Immature natural killer cell (primary cell): ENCODE results near the gene MTCH1. TPM values are rescaled to one million over a fixed set of nuclear protein-coding genes. Genes with fewer than 3 reads are reported as not detected.
"Not testable (repeated sequence)": the region's sequence is repeated elsewhere in the genome, so short reads cannot be mapped to it uniquely, and the experiment has no call there.

Experiments used
- DNase-seq, 3 donors: peaks; one replicate each; pipeline ENCODE4 v3.0.0; 2022; ENCODE audit warnings: mixed read lengths in 1 of 3
- H3K27ac Mint-ChIP-seq, 6 donors: one replicate each; pipeline ENCODE4 v1.8.0; 2020; ENCODE audit warnings: mixed read lengths in 6 of 6, mild to moderate bottlenecking in 5 of 6, inconsistent platforms in 4 of 6, moderate library complexity in 3 of 6
- H3K27me3 Mint-ChIP-seq, 3 donors: one replicate each; pipeline ENCODE4 v1.8.0; 2020 to 2021; ENCODE audit warnings: low read depth in 3 of 3, mild to moderate bottlenecking in 3 of 3, mixed read lengths in 3 of 3, moderate library complexity in 3 of 3, inconsistent platforms in 1 of 3
- H3K36me3 Mint-ChIP-seq, 3 donors: one replicate each; pipeline ENCODE4 v1.8.0; 2020; ENCODE audit warnings: mixed read lengths in 3 of 3, inconsistent platforms in 2 of 3, mild to moderate bottlenecking in 2 of 3
- H3K4me1 Mint-ChIP-seq, 2 donors: one replicate each; pipeline ENCODE4 v1.8.0; 2020; ENCODE audit warnings: inconsistent platforms in 2 of 2, mild to moderate bottlenecking in 2 of 2, mixed read lengths in 2 of 2, moderate library complexity in 1 of 2
- H3K4me3 Mint-ChIP-seq, 5 donors: one replicate each; pipeline ENCODE4 v1.8.0; 2020; ENCODE audit warnings: mild to moderate bottlenecking in 5 of 5, mixed read lengths in 5 of 5, inconsistent platforms in 3 of 5, moderate library complexity in 3 of 5
- H3K9me3 Mint-ChIP-seq, 6 donors: one replicate each; pipeline ENCODE4 v1.8.0; 2020; ENCODE audit warnings: mild to moderate bottlenecking in 6 of 6, mixed read lengths in 6 of 6, inconsistent platforms in 4 of 6, moderate library complexity in 3 of 6
- polyA plus RNA-seq, 3 donors: library from polyadenylated mRNA; unstranded; fragments of 300-500 nt; fragmentation: Illumina TruSeq; gene quantifications; one replicate each; pipeline ENCODE4 v1.2.3, GENCODE V29; 2021

The MTCH1 gene
- polyA plus RNA-seq, 3 donors from 2014 or later, result 86.0 to 116 (median 94.7) TPM

DNA sequence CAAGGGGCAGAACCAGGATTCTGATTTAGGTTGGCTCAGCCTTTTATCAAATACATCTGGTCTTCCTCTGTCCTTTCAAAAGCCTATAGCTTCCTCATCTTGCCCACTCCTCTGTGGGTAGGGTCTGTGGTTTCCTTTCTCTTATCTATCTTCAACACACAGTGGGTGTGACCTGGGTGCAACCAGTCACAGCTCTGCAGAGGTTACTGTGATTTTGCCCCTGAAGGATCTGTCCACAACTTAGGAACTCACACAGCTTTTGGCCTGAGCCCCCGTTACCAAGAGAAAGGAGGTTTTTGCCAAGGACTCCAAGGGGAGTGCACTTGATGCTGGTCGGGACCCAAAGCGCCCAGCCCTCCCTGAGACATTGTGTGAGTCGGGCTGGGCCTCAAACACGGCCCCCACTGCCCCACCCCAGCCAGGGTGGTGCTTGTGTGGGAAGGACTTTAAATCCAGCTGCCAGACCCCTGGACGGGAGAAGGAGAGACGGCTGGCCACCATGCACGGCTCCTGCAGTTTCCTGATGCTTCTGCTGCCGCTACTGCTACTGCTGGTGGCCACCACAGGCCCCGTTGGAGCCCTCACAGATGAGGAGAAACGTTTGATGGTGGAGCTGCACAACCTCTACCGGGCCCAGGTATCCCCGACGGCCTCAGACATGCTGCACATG, 31.6 kb downstream of the MTCH1 start, which contains the start of gene PI16:
TSS of gene PI16 (plus strand) at position 477 of the 670 bp plus-strand sequence. CDS start at position 500, 23 bp downstream.
- peak; percentile 22 to 40 (median 22) for DNase-seq
- H3K4me1 Mint-ChIP-seq, result peaks cover 31 to 40% of the 10 kb centered on the region in 2 donors
- H3K27me3 Mint-ChIP-seq, result peaks cover 9 to 33% (median 18%) of the 10 kb centered on the region in 3 donors
- H3K36me3 Mint-ChIP-seq, result no peaks in the 10 kb centered on the region
- H3K27ac Mint-ChIP-seq, result no peak within 1 kb of the TSS
- H3K9me3 Mint-ChIP-seq, result no peaks in the 10 kb centered on the region
- peak within 1 kb of the TSS; percentile 57 to 76 (median 60) for H3K4me3 Mint-ChIP-seq

DNA sequence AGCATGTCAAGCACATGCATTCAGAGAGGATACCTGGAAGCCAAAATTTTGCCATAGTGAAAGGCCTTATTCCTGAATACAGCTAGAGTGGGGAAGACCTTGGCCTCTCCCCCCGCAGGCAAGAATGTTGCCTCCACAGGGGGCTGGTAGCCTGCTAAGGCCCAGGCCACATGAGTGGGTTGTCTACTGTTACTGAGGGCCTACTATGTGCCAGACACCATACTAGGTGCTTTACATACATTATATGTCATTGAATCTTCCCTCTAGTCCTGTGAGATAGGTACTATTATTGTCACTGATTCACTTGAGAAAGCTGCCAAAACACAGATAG, 32.1 kb downstream of the MTCH1 start:
- peak overlapping the region in 4 of 5 donors; percentile 57 to 76 (median 64) for H3K4me3 Mint-ChIP-seq
- peaks cover 31 to 40% of the 10 kb centered on the region in 2 donors for H3K4me1 Mint-ChIP-seq
- H3K9me3 Mint-ChIP-seq, result no peaks in the 10 kb centered on the region
- H3K27ac Mint-ChIP-seq, result no peak overlapping the region
- no peaks in the 10 kb centered on the region for H3K36me3 Mint-ChIP-seq
- DNase-seq, result no peak
- H3K27me3 Mint-ChIP-seq, result peaks cover 12 to 33% (median 18%) of the 10 kb centered on the region in 3 donors

DNA sequence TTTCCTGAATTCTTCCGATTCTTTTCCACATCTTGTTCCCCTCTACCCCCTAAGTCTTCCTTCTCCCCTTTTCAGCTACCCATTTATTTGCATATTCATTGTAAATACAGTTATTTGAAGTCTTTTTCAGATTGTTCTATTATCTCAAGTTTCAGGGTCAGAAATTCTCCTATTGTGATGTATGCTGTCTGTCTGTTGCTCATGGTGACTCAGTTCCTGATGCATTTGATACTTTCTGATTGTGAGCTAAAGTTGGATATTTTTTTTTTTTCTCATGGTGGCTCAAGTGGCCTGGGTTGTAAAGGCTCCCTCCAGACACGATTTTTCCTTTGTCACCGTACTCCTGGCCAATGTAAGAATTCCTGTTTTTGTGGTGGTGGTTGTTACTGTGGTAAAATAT, 36.4 kb downstream of the MTCH1 start:
- no peaks in the 10 kb centered on the region for H3K36me3 Mint-ChIP-seq
- DNase-seq, result no peak
- H3K27ac Mint-ChIP-seq, result no peak overlapping the region
- H3K4me1 Mint-ChIP-seq, result peaks cover 21 to 22% of the 10 kb centered on the region in 2 donors
- H3K9me3 Mint-ChIP-seq, result no peaks in the 10 kb centered on the region
- peaks cover 7 to 28% (median 14%) of the 10 kb centered on the region in 3 donors for H3K27me3 Mint-ChIP-seq
- no peak overlapping the region for H3K4me3 Mint-ChIP-seq

DNA sequence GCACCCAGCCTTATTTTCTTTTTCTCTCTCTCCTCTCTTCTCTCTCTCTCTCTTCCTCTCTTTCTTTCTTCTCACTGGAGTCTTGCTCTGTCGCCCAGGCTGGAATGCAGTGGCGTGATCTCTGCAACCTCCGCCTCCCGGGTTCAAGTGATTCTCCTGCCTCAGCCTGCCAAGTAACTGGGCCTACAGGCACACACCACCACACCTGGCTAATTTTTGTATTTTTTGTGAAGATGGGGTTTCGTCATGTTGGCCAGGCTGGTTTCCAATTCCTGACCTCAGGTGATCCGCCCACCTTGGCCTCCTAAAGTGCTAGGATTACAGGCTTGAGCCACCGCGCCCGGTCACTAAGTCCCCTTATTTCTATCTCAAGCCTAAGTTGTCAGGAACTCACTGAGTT, 36.9 kb downstream of the MTCH1 start:
- H3K4me3 Mint-ChIP-seq, H3K9me3 Mint-ChIP-seq, H3K36me3 Mint-ChIP-seq, H3K27ac Mint-ChIP-seq, DNase-seq: not testable (repeated sequence)
- Mint-ChIP-seq H3K27me3 (peaks cover 3 to 24% (median 14%) of the 10 kb centered on the region in 3 donors), H3K4me1 (peaks cover 15 to 16% of the 10 kb centered on the region in 2 donors)

DNA sequence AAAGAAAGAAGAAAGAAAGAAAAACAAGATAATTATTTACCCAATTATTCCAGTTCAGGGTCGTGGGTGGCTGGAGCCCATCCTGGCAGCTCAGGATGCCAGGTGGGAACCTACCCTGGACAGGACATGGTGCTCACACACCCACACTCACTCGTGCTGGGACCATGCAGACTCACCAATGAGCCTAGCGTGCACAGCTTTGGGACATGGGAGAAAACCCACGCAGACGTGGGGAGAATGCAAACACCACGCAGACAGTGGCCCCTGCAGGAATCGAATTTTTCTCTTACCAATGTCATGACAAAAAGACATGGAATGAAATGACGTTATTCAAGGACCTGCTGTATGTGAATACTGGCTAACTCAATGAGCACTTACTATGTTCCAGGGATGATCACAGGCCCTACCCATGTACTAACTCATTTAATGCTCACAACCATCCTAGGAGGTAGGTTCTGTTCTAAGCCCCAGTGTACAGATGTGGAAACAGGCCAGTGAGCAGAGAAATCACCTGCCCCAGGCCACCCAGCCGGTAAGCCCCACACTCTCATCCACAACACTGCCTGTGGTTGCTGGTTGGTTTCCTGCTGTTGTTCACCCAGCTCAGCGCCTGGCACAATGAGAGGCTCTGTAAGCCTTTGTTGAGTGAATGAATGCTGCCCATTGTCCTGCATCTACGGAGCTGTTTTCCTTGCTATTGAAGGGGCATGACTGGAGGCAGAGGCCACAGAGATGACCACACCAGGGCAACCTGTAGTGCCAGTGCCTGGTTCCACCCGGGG, 38.2 kb downstream of the MTCH1 start:
- no peak for DNase-seq
- H3K27me3 Mint-ChIP-seq, result peaks cover under 1 to 22% (median 11%) of the 10 kb centered on the region in 3 donors
- H3K27ac Mint-ChIP-seq, result no peak overlapping the region
- H3K4me3 Mint-ChIP-seq, result peak overlapping the region in 1 of 5 donors; percentile 6
- H3K4me1 Mint-ChIP-seq, result peaks cover 5 to 7% of the 10 kb centered on the region in 2 donors
- no peaks in the 10 kb centered on the region for H3K9me3 Mint-ChIP-seq
- no peaks in the 10 kb centered on the region for H3K36me3 Mint-ChIP-seq

DNA sequence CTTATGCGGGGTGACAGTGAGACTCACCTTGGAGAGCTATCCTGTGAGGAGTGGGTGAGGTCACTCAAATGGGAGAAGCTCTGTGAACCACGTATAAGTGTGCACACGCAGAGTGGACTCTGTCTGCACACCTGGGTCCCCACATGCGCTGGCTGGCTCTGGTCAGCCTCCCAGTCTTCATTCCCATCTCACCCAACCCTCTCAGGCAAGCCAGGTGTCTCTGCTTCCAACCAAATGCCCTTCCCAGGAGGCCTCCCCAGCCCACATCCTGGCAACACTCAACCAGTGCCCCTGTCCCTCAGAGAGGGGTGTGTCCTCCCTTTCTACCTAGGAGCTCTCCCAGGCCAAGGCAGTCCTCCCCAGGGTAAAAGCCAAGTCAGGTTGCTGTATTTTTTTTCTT, 39.5 kb downstream of the MTCH1 start:
- H3K9me3 Mint-ChIP-seq, result no peaks in the 10 kb centered on the region
- H3K27ac Mint-ChIP-seq, result no peak overlapping the region
- no peaks in the 10 kb centered on the region for H3K36me3 Mint-ChIP-seq
- no peak for DNase-seq
- peaks cover 5 to 6% of the 10 kb centered on the region in 2 donors for H3K4me1 Mint-ChIP-seq
- H3K27me3 Mint-ChIP-seq, result peaks cover 0 to 18% (median 10%) of the 10 kb centered on the region in 3 donors
- no peak overlapping the region for H3K4me3 Mint-ChIP-seq

DNA sequence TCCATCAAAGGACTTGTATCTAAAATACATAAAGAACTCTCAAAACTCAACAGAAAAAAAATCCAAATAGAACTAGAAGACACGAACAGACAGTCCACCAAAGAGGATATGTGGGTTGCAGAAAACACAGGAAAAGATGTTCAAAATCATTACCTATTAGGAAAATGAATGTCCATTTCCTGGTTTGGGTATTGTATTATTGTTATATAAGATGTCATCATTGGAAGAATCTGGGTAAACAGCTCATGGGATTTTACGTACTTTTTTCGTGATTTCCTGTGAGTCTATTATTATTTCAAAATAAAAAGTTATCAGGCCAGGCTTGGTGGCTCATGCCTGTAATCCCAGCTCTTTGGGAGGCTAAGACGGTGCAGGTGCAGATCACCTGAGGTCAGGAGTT, 40.7 kb downstream of the MTCH1 start:
- Mint-ChIP-seq H3K4me3 (no peak overlapping the region), H3K9me3 (peaks cover 0 to 1% (median 0%) of the 10 kb centered on the region in 6 donors), H3K4me1 (peaks cover 5 to 6% of the 10 kb centered on the region in 2 donors), H3K27ac (no peak overlapping the region), H3K27me3 (peaks cover 0 to 14% (median 10%) of the 10 kb centered on the region in 3 donors), H3K36me3 (peaks cover 0 to 3% (median 0%) of the 10 kb centered on the region in 3 donors)
- no peak for DNase-seq

DNA sequence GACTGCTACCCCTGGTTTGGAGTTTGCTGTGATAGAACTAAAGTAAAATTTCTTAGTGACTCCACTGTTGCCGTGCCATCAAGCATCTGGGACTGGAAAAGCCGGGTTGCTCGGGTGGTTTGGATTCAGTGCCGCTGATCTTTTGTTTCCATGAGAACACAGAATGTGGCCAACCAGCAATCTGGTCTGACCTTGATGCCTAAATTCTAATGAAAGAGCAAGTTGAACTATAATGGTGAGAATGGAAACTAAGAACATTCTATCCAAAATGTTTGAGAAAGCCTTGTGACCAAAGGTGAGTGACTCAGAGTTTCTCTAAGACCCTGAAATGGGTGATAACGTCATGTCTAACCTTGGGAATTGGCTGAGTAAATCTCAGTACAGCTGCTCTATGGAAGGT, 41.3 kb downstream of the MTCH1 start:
- H3K27ac Mint-ChIP-seq, result no peak overlapping the region
- H3K4me3 Mint-ChIP-seq, result no peak overlapping the region
- no peak for DNase-seq
- peaks cover 0 to 9% (median 0%) of the 10 kb centered on the region in 3 donors for H3K36me3 Mint-ChIP-seq
- H3K9me3 Mint-ChIP-seq, result peaks cover 0 to 2% (median 0%) of the 10 kb centered on the region in 6 donors
- peaks cover 5 to 6% of the 10 kb centered on the region in 2 donors for H3K4me1 Mint-ChIP-seq
- peaks cover 0 to 13% (median 7%) of the 10 kb centered on the region in 3 donors for H3K27me3 Mint-ChIP-seq

DNA sequence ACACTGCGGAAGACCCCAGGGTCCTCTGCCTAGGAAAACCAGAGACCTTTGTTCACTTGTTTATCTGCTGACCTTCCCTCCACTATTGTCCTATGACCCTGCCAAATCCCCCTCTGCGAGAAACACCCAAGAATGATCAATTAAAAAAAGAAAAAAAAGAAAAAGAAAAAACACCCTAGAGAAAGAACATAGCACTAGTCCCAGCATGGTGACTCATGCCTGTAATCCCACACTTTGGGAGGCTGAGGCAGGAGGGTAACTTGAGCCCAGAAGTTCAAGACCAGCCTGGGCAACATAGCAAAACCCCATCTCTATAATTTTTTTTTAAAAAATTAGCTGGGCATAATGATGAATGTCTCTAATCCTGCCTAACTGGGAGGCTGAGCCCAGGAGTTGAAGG, 43.7 kb downstream of the MTCH1 start:
- Mint-ChIP-seq H3K27me3 (peaks cover 0 to 13% (median 1%) of the 10 kb centered on the region in 3 donors), H3K36me3 (peaks cover 0 to 11% (median 0%) of the 10 kb centered on the region in 3 donors)
- H3K4me3 Mint-ChIP-seq, H3K27ac Mint-ChIP-seq, H3K4me1 Mint-ChIP-seq, H3K9me3 Mint-ChIP-seq, DNase-seq: not testable (repeated sequence)

DNA sequence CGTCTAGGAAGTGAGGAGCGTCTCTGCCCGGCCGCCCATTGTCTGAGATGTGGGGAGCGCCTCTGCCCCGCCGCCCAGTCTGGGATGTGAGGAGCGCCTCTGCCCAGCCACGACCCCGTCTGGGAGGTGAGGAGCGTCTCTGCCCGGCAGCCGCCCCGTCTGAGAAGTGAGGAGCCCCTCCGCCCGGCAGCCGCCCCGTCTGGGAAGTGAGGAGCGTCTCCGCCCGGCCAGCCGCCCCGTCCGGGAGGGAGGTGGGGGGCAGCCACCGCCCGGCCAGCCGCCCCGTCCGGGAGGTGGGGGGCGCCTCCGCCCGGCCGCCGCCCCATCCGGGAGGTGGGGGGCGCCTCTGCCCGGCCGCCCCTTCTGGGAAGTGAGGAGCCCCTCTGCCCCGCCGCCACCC, 44.4 kb downstream of the MTCH1 start:
- not testable (repeated sequence) for H3K4me3 Mint-ChIP-seq, H3K4me1 Mint-ChIP-seq, H3K9me3 Mint-ChIP-seq, DNase-seq, H3K27ac Mint-ChIP-seq
- peaks cover 0 to 13% (median 0%) of the 10 kb centered on the region in 3 donors for H3K36me3 Mint-ChIP-seq
- peaks cover 1 to 18% (median 2%) of the 10 kb centered on the region in 3 donors for H3K27me3 Mint-ChIP-seq

DNA sequence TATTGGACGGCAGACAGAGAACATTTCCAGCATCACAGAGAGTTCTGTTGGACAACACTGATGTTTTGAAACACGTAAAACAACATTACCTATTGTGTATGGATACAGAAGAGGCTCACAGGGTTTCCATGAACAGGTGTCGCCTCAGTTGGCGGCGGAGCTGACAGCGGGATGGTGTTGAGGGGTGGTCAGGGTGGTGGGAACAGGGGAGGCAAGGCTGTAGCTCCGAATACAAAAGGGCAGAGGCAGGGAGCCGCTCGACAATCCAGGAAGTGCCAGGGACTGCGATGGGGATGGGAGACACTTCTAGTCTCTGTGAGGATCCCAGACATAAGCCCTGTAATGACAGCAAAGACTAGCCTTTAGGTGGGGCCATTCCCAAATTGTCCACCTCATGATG, 46.0 kb downstream of the MTCH1 start:
- Mint-ChIP-seq H3K27ac (no peak overlapping the region), H3K4me3 (no peak overlapping the region), H3K9me3 (peaks cover 0 to 2% (median 0%) of the 10 kb centered on the region in 6 donors), H3K4me1 (no peaks in the 10 kb centered on the region), H3K36me3 (peaks cover 0 to 19% (median 0%) of the 10 kb centered on the region in 3 donors), H3K27me3 (peaks cover 0 to 18% (median 2%) of the 10 kb centered on the region in 3 donors)
- DNase-seq, result no peak

DNA sequence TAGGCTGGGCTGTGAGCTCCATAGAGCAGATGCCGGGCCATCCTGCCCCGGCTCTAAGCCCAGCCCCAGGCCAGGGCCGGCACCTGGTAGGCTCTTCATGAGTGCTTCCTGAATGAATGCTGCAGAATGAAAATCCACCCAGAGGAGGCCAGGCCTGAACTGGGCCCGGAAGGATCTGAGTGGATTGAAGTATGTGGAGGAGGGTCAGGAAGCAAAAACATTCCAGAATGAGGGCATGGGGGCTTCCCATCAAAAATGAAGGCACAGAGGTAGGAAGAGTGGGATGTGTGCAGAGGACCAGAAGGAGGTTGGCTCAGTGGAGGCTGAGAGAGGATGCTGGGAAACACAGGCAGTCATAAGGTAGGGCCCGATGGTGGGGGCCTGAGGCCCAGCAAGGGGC, 47.0 kb downstream of the MTCH1 start:
- not testable (repeated sequence) for H3K4me3 Mint-ChIP-seq, H3K4me1 Mint-ChIP-seq, H3K9me3 Mint-ChIP-seq, H3K27ac Mint-ChIP-seq, DNase-seq
- peaks cover 0 to 19% (median 0%) of the 10 kb centered on the region in 3 donors for H3K36me3 Mint-ChIP-seq
- peaks cover 0 to 18% (median 2%) of the 10 kb centered on the region in 3 donors for H3K27me3 Mint-ChIP-seq

DNA sequence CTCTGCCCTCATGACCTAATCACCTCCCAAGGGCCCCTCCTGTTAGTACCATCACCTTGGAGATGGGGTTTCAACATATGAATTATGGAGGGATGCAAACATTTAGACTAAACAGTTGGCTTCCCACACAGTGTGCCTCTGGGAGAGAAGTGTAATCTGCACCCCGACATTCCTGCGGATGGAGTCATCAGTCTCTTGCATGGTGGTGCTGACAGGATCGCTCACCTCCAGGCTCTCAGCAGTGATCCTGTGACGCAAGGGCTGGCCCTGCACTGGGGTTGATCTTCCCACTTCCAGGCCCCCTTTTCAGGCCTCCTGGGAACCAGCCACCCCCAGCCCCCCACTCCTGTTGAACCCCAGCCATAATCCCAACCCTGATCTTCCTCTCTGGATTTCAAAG, 47.5 kb downstream of the MTCH1 start:
- no peak for DNase-seq
- Mint-ChIP-seq H3K4me1 (no peaks in the 10 kb centered on the region), H3K27me3 (peaks cover 0 to 16% (median 2%) of the 10 kb centered on the region in 3 donors), H3K9me3 (peaks cover 0 to 2% (median 0%) of the 10 kb centered on the region in 6 donors), H3K4me3 (no peak overlapping the region), H3K27ac (no peak overlapping the region), H3K36me3 (peaks cover 0 to 19% (median 0%) of the 10 kb centered on the region in 3 donors)

DNA sequence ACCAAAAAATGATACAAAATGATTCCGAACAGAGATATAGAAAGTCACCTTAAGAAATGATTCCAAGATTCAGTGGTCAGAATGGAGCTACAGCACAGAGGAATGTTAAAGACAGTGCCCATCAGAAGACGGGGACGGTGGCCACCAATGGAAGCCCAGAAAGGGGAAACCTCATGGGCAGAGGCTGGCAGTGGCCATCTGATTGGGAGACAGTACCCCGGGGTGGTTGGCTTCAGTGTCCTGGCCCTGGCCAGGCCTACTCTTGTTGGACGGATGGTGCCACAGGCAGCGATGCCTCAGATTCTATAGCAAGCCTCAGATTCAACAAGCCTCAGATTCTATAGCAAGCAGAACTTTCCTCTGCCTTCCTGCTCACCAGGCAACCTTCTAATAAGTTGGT, 48.1 kb downstream of the MTCH1 start:
- H3K36me3 Mint-ChIP-seq, result peaks cover 0 to 19% (median 0%) of the 10 kb centered on the region in 3 donors
- H3K27ac Mint-ChIP-seq, result no peak overlapping the region
- H3K27me3 Mint-ChIP-seq, result peaks cover 0 to 13% (median 2%) of the 10 kb centered on the region in 3 donors
- no peak for DNase-seq
- no peak overlapping the region for H3K4me3 Mint-ChIP-seq
- no peaks in the 10 kb centered on the region for H3K4me1 Mint-ChIP-seq
- peaks cover 0 to 2% (median 0%) of the 10 kb centered on the region in 6 donors for H3K9me3 Mint-ChIP-seq
